ENCODE results near the gene SLC25A53. TPM values are rescaled to one million over a fixed set of nuclear protein-coding genes. Genes with fewer than 3 reads are reported as not detected.
"Not testable (repeated sequence)": the region's sequence is repeated elsewhere in the genome, so short reads cannot be mapped to it uniquely, and the experiment has no call there.

The SLC25A53 gene
- total RNA-seq, 2 experiments from 2014 or later = 4.8 to 15.6 TPM

DNA sequence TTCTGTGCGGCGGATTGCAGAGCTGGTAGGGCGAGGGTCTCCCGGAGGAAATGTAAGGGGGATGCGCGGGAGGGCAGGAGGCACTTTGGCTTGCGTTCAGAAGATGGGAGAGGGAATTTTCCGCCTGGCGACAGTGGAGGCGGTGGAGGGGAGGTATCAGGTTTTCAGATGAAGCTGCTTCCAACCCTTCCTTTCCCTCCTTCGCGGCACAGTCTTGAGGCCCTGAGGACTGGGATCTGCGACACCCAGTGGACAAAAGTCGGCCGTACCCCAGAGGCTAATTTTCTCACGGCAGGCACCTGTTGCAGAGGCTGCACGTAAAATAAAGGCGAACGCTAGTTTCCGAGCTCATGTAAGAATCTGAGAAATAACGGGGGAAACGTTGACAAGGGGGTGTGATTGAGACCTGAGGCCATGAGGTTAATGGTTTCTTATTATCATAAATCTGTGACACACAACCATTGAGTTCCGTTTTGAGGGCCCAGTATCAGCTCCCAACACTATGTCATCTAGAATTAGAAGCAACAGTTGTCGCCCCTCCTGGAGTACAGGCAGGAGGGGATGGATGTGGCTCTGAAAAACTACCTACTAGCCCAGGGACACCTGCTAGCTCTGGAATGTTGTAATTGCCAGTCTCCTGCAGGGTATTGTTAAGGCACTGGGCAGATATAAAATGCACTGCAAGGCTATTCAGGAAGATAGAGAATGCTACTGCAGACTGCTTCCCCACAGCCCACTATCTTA, 43.4 kb downstream of the SLC25A53 start:
- Histone ChIP-seq H3K4me2 (ENCODE audit: low read length) (peak overlapping the region; percentile 77), H4K20me1 (ENCODE audit: insufficient read depth, low read length) (no peaks in the 10 kb centered on the region), H3K79me2 (ENCODE audit: insufficient read depth, low read depth, low read length) (no peaks in the 10 kb centered on the region), H2AFZ (ENCODE audit: low read length) (peak overlapping the region; percentile 78; the same call in 1 of the 2 replicates), H3K9me3 (ENCODE audit: low read length) (no peaks in the 10 kb centered on the region), H3K4me3 (ENCODE audit: low read depth, low read length, poor library complexity, severe bottlenecking) (peak overlapping the region; percentile 72), H3K4me1 (ENCODE audit: insufficient read depth, low read length, poor library complexity, severe bottlenecking) (peaks cover 19% of the 10 kb centered on the region), H3K36me3 (ENCODE audit: insufficient read depth, low read length) (no peaks in the 10 kb centered on the region), H3K27ac (ENCODE audit: low read depth, low read length, poor library complexity, severe bottlenecking) (peak overlapping the region; percentile 67), H3K9me2 (ENCODE audit: insufficient read depth, low read length) (no peaks in the 10 kb centered on the region)
- BruUV-seq (replicated peaks) = TSS peak; percentile 61
- DNase-seq (ENCODE audit: low spot score) = peak; percentile 70
- TF ChIP-seq EZH2phosphoT487 (IDR thresholded peaks at IDR 0.05; ENCODE audit: borderline replicate concordance, low read depth, low read length) = no peak
- TF ChIP-seq, protein P1, sequence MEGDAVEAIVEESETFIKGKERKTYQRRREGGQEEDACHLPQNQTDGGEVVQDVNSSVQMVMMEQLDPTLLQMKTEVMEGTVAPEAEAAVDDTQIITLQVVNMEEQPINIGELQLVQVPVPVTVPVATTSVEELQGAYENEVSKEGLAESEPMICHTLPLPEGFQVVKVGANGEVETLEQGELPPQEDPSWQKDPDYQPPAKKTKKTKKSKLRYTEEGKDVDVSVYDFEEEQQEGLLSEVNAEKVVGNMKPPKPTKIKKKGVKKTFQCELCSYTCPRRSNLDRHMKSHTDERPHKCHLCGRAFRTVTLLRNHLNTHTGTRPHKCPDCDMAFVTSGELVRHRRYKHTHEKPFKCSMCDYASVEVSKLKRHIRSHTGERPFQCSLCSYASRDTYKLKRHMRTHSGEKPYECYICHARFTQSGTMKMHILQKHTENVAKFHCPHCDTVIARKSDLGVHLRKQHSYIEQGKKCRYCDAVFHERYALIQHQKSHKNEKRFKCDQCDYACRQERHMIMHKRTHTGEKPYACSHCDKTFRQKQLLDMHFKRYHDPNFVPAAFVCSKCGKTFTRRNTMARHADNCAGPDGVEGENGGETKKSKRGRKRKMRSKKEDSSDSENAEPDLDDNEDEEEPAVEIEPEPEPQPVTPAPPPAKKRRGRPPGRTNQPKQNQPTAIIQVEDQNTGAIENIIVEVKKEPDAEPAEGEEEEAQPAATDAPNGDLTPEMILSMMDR (conservative IDR thresholded peaks at IDR 0.05; ENCODE audit: low read length) = peak; percentile 73
- ChIA-PET POLR2A (interaction anchor here (0.9 to 1.3 kb wide), 3 partner anchors 13 to 192 kb away, joined by 3 to 4 read pairs (median 4); partner anchors contain the start of gene SLC25A53), CTCF (ENCODE audit: unreplicated experiment) (no interaction called here)
- intact Hi-C loops (cut with micrococcal nuclease; ENCODE audit: unreplicated experiment) = no loop called here

DNA sequence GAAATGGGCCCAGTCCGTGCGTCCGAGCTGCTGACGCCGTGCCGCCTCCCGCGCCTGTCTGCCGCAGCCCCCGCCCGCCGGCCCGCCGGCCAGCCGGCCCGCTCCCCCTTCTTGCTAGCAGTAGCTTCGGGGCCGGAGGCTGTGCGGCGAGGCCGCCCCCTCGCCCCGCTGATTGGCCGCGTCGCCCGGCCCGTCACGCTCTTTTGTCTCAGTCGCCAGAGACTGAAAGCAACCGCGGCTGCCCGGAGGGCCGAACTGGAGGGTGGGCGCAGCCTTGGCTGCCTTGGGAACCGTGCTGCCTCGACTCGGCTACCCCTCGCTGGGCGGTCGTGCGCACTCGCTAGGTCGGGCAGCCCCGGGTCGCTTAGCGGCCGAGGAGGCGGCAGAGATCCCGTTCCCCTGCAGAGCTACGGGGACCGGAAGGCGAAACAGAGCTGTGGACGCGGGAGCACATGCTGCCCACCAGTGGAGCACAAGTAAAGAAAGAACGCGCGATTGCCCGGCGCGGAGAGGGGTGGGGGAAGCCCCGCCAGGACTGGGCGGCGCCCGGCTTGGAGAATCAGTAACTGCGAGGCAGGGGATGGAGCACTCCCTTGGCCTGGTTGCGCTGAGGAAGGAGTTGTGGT, 44.4 kb downstream of the SLC25A53 start, which contains the start of gene ZCCHC18:
Gene ZCCHC18 (plus strand): TSS at position 198 of the 626 bp plus-strand sequence. CDS start 1,589 bp downstream, outside the sequence.
- H2AFZ ChIP-seq (ENCODE audit: low read length) = peak within 1 kb of the TSS; percentile 78
- POLR2A ChIA-PET = interaction anchor here (0.5 to 1.8 kb wide), 6 partner anchors 12 to 194 kb away, joined by 3 to 7 read pairs (median 4); partner anchors contain the start of gene SLC25A53
- H3K9me3 ChIP-seq (ENCODE audit: low read length) = no peaks in the 10 kb centered on the region
- H3K4me1 ChIP-seq (ENCODE audit: insufficient read depth, low read length, poor library complexity, severe bottlenecking) = peaks cover 19% of the 10 kb centered on the region
- TF ChIP-seq, protein P1 (conservative IDR thresholded peaks at IDR 0.05; ENCODE audit: low read length) = no peak
- H3K9me2 ChIP-seq (ENCODE audit: insufficient read depth, low read length) = no peaks in the 10 kb centered on the region
- H3K27ac ChIP-seq (ENCODE audit: low read depth, low read length, poor library complexity, severe bottlenecking) = peak within 1 kb of the TSS; percentile 67
- no peaks in the 10 kb centered on the region for H3K79me2 ChIP-seq (ENCODE audit: insufficient read depth, low read depth, low read length)
- CTCF ChIA-PET (ENCODE audit: unreplicated experiment) = no interaction called here
- peak within 1 kb of the TSS; percentile 77 for H3K4me2 ChIP-seq (ENCODE audit: low read length)
- H4K20me1 ChIP-seq (ENCODE audit: insufficient read depth, low read length) = no peaks in the 10 kb centered on the region
- DNase-seq (ENCODE audit: low spot score) = peak; percentile 70
- H3K4me3 ChIP-seq (ENCODE audit: low read depth, low read length, poor library complexity, severe bottlenecking) = peak within 1 kb of the TSS; percentile 72
- H3K36me3 ChIP-seq (ENCODE audit: insufficient read depth, low read length) = no peaks in the 10 kb centered on the region
- intact Hi-C loops (cut with micrococcal nuclease; ENCODE audit: unreplicated experiment) = no loop called here
- no TSS peak for BruUV-seq (replicated peaks)

DNA sequence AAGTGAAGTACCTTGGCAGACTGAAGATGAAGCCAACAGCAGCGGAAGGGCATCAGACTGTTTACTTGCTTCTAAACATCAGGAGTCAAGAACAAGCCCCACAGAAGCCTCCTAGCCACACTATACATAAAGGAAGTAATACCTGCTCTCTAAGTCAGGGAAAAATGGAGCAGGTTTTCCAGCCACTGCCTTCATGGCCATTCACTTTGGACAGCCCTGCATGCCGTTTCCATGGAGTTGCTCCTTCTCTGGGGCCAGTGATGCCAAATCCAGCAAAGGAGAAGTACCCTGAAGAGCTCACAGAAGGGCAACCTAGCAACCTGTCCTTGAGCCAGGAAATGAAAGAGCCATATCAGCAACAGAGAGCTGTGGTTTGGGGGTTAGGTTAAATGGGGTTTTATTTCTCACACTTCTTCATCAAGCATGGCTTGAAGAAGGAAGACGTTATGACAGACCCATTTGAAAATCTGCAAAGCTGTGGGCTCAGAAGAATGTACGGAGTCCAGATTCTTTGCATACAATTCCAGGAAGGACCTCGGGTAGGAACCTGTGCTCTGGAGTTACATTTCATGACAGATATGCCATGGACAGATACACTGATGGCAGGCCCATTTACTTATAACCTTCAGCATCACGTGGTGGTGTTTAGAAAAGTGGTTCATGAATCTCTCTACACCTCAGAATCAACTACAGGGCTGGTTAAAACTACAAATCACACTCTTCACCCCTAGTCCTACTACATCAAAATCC, 46.1 kb downstream of the SLC25A53 start:
- TSS peak; percentile 77 for BruUV-seq (replicated peaks)
- H2AFZ ChIP-seq (ENCODE audit: low read length); H3K9me3 ChIP-seq (ENCODE audit: low read length); H3K9me2 ChIP-seq (ENCODE audit: insufficient read depth, low read length); intact Hi-C loops (cut with micrococcal nuclease; ENCODE audit: unreplicated experiment); H3K36me3 ChIP-seq (ENCODE audit: insufficient read depth, low read length); H3K27ac ChIP-seq (ENCODE audit: low read depth, low read length, poor library complexity, severe bottlenecking); CTCF ChIA-PET (ENCODE audit: unreplicated experiment); H3K79me2 ChIP-seq (ENCODE audit: insufficient read depth, low read depth, low read length); H4K20me1 ChIP-seq (ENCODE audit: insufficient read depth, low read length); DNase-seq (ENCODE audit: low spot score): not testable (repeated sequence)
- Histone ChIP-seq H3K4me2 (ENCODE audit: low read length) (peak overlapping the region; percentile 77), H3K4me1 (ENCODE audit: insufficient read depth, low read length, poor library complexity, severe bottlenecking) (peaks cover 19% of the 10 kb centered on the region), H3K4me3 (ENCODE audit: low read depth, low read length, poor library complexity, severe bottlenecking) (peak overlapping the region; percentile 72)
- POLR2A ChIA-PET = interaction anchor here (0.6 to 1.8 kb wide), 3 partner anchors 47 to 192 kb away, joined by 3 to 5 read pairs (median 3); no protein-coding TSS in a partner anchor
